Mononuclear cell (primary cell): ENCODE measurements around the gene NOL3. TPM values are rescaled to one million over a fixed set of nuclear protein-coding genes. Genes with fewer than 3 reads are reported as not detected.

Experiments used
- H3K27me3 ChIP-seq: 2 replicates; pipeline ENCODE4 v1.6.0; 2011; ENCODE audit warnings: low read length, control low read depth; ENCODE audit not compliant: insufficient read depth
- H3K4me1 ChIP-seq: 2 replicates; pipeline ENCODE4 v1.5.1; 2011; ENCODE audit warnings: mild to moderate bottlenecking, low read length, control low read depth; ENCODE audit not compliant: insufficient read depth
- H3K4me3 ChIP-seq: 2 replicates; pipeline ENCODE4 v1.5.1; 2011; ENCODE audit warnings: mild to moderate bottlenecking, low read length, moderate library complexity
- H3K9me3 ChIP-seq: 2 replicates; pipeline ENCODE4 v1.5.1; 2011; ENCODE audit warnings: low read depth, mild to moderate bottlenecking, control low read depth, low read length
- total RNA-seq: library from RNA; depleted of rRNA; stranded (reverse); fragments of >200 nt; gene quantifications from one replicate; pipeline ENCODE4 v1.2.3, GENCODE V29; 2012

Gene NOL3
- total RNA-seq, 1 donor: 0.73 TPM

DNA sequence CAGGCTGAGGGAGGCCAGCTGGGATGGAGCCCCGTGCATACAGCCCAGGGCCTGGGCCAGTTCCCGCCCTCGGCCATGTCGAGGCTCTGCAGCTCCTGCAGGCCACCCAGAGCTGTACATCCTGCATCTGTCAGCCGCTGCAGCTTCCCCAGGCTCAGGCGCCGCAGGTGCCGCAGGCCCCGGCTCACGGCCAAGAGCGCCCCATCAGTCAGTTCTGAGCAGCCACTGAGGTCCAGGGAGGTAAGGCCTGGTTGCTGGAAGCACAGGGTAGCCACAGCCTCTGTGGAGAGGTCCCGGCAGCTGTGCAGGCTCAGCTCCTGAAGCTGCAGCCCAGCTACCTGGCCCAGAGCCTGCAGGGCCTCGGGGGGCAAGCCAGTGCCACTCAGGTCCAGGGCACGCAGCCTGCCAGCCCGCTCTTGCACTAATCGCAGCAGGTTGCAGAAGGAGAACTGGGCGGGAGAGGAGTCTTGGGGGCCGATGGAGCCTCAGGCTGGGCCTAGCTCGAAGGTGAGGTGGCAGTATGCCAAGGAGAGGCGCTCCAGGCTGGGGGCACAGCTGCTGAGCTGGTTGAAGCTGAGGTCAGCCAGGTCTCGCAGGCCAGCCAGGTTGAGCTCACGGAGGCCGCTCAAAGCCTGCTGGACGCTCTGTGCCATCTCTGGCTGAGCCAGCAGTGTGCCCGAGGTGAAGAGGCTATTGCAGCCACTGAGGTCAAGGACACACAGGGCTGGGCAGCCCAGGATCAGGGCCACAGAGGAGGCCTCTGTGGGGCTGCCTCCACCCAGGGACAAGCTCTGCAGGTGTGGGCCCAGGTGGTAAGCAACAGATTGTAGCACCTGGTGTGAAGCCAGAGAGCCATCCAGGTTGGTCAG, 40.0 kb downstream of the NOL3 start:
- Histone ChIP-seq H3K9me3 (no peaks in the 10 kb centered on the region), H3K4me1 (no peaks in the 10 kb centered on the region), H3K4me3 (no peak overlapping the region), H3K27me3 (no peaks in the 10 kb centered on the region)

DNA sequence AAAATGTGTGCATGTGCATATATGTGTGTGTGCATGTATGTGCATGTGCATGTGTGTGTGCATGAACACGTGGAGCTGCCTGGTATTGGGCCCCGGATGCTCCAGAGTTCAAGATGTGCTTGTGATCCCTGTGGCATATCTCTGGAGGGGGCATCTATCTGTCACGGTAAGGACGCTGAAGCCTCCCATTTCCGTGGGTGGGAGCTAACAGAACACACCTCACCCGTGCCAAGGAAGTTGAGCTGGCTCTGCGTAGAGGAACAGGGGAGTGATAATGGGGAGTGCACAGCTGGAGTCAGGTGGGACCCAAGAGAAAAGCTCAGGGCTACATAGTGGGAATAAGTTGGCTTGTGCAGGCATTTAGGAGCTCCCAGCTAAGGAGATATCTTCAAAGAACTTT, 41.3 kb downstream of the NOL3 start:
- Histone ChIP-seq H3K9me3 (no peaks in the 10 kb centered on the region), H3K27me3 (no peaks in the 10 kb centered on the region), H3K4me3 (no peak overlapping the region), H3K4me1 (peaks cover 4% of the 10 kb centered on the region)

DNA sequence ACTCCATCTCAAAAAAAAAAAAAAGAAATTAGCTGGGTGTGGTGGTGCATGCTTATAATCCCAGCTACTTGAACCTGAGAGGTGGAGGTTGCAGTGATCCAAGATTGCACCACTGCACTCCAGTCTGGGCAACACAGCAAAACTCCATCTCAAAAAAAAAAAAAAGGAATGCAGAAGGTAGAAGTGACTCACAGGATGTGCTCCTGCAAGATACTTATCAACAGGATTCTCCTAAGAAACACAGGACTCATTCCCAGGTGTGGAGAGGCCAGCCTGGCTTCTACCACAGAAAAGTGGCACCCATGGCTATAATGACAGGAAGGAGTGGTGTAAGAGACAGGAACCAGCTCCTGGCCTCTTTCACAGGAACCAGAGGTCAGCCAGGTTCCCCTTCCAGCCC, 42.4 kb downstream of the NOL3 start:
- no peaks in the 10 kb centered on the region for H3K27me3 ChIP-seq
- H3K4me1 ChIP-seq: peaks cover 15% of the 10 kb centered on the region
- no peak overlapping the region for H3K4me3 ChIP-seq
- no peaks in the 10 kb centered on the region for H3K9me3 ChIP-seq

DNA sequence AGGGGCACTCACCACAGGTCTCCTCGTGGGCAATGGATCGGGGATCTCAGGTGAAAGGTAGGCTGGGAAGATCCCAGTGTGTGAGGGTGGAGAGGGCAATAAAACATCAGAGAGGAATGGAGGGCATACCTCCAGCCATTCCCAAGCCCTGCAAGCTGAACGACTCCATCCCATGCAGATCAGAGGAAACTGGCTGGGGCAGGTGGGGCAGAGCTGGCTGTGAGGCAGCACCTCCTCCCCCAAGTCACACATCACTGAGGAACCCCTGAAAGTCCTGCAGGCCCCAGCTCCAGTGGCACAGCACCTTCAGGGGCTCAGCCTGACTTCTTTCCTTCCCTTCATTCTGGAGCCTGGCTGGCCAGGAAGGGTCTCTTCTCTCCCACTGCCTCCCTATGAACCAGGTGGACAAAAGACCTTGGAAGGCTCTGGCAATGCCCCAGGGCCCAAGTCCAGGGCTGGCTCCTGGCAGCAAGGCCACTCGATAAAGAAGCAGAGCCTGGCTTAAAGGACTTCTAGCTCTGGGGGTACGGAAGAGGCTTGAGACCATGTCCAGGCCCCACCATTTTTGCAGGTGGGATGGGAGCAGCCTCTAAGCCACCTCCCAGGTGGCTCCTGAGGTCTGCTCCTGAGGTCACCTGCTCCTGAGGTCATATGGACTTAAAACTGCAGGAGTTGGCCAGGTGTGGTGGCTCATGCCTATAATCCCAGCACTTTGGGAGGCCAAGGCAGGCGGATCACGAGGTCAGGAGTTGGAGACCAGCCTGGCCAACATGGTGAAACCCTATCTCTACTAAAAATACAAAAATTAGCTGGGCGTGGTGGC, 43.1 kb downstream of the NOL3 start:
- Histone ChIP-seq H3K4me1 (peaks cover 18% of the 10 kb centered on the region), H3K27me3 (no peaks in the 10 kb centered on the region), H3K4me3 (no peak overlapping the region), H3K9me3 (no peaks in the 10 kb centered on the region)

DNA sequence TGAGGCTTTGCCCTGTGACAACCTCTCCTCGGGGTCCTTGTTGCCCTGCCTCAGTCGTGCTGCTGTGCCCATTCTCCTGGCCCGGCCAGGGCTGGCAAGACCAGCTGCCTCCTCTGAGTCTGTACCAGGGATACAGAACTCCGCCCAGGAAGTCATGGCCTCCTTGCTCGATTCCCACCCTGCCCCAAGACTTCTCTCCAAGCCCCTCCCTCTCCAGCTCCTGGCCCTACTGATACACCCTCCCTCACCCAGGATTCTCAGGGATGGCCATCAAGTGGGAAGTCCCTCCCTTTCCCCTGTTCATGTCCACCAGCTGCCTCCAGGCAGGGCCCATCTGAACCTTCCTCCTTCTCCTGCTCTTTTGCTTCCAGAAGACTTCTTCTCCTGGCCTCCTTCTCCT, 45.4 kb downstream of the NOL3 start:
- Histone ChIP-seq H3K4me1 (peaks cover 18% of the 10 kb centered on the region), H3K9me3 (no peaks in the 10 kb centered on the region), H3K4me3 (no peak overlapping the region), H3K27me3 (no peaks in the 10 kb centered on the region)

DNA sequence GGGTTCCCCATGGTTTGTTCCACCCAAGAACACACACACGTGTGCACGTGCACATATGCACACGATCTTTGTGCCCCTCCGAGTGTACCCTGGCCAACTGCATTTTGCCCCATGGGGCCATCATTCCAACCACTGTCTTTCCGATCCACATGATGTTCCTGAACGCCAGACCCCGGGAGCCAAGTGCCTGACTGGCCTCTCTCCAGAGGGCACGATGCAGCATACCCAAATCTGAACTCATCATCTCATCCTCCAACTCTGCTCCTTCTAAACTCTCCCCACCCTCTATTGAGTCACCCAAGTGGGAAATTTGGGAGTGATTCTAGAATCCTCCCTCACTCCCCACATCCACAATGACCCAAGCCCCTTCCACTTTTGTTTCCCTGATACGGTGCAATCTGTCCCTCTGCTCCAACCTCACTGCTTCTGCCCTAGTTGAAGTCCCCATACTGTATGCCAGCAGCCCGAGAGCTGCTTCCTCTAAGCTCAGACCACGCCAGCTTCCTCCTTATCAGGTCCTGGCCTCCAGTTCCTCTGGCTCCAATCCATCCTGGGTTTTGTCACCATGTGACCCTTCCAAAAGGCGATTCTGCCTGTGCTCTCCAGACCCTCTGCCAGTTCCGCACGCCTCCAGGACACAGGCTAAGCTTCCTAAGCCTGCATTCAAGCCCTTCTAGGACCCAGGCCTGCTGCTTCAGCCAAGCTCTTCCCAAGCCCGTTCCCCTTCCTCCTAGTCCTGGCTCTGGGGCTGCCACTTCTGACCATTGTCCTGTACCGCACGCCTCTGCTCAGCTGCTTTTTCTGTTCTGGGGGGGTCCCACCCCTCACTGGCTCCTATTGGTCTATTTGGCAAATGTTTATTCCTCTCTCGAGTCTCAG, 46.5 kb downstream of the NOL3 start:
- peaks cover 18% of the 10 kb centered on the region for H3K4me1 ChIP-seq
- H3K9me3 ChIP-seq: no peaks in the 10 kb centered on the region
- no peak overlapping the region for H3K4me3 ChIP-seq
- H3K27me3 ChIP-seq: no peaks in the 10 kb centered on the region

DNA sequence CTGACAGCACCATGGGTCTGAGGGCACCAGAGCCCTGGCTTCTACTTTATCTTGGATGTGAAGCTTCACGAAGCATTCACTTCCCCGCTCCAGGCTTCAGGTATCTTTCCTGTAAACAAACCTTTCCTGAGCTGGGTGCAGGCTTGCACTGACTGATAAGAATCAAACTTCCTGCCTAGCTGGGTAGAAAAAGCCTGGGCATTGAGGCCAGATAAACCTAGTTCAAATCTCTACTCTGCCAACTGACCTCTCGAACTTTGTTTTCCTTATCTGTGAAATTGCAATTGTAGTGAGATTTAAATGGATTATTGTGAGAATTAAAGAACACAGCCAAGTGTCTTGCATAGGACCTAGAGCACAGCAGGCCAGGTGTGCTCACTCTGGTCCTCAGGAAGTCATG, 53.7 kb downstream of the NOL3 start:
- H3K4me3 ChIP-seq: no peak overlapping the region

More for the DNA sequence above, 53.7 kb downstream of the NOL3 start:
- Histone ChIP-seq H3K4me1 (peaks cover 27% of the 10 kb centered on the region), H3K9me3 (no peaks in the 10 kb centered on the region), H3K27me3 (no peaks in the 10 kb centered on the region)

Other genes starting within 250 kb of the NOL3 start
- gene RRAD, start 245.0 kb upstream of the NOL3 start, total RNA-seq: 1.3 TPM
- gene CIAO2B, start 236.1 kb upstream of the NOL3 start, total RNA-seq: 21.2 TPM
- gene CES2, start 235.0 kb upstream of the NOL3 start, total RNA-seq: 23.8 TPM
- gene CES3, start 209.3 kb upstream of the NOL3 start, total RNA-seq: 0.63 TPM
- gene CES4A, start 181.9 kb upstream of the NOL3 start, total RNA-seq: 5.6 TPM
- gene CBFB, start 141.4 kb upstream of the NOL3 start, total RNA-seq: 80.5 TPM
- 32.5 TPM for gene PHAF1, start 60.6 kb upstream of the NOL3 start, total RNA-seq
- 2.0 TPM for gene B3GNT9, start 19.5 kb upstream of the NOL3 start, total RNA-seq
- 18.4 TPM for gene TRADD, start 10.6 kb upstream of the NOL3 start, total RNA-seq
- 8.5 TPM for gene FBXL8, start 10.6 kb upstream of the NOL3 start, total RNA-seq
- gene HSF4, start 5.8 kb upstream of the NOL3 start, total RNA-seq: 2.7 TPM
- gene MATCAP1, start 13.4 kb downstream of the NOL3 start, total RNA-seq: 3.5 TPM
- gene EXOC3L1, start 19.6 kb downstream of the NOL3 start, total RNA-seq: 0.42 TPM
- gene E2F4, start 21.6 kb downstream of the NOL3 start, total RNA-seq: 53.3 TPM
- 0.31 TPM for gene ELMO3, start 28.6 kb downstream of the NOL3 start, total RNA-seq
- gene TMEM208, start 56.6 kb downstream of the NOL3 start, total RNA-seq: 17.3 TPM
- 16.5 TPM for gene FHOD1, start 76.9 kb downstream of the NOL3 start, total RNA-seq
- gene SLC9A5, start 78.4 kb downstream of the NOL3 start, total RNA-seq: 0.63 TPM
- gene PLEKHG4, start 109.0 kb downstream of the NOL3 start, total RNA-seq: 4.0 TPM
- under 0.01 TPM for gene KCTD19, start 156.2 kb downstream of the NOL3 start, total RNA-seq
- gene LRRC36, start 156.3 kb downstream of the NOL3 start, total RNA-seq: 0.31 TPM
- 5.6 TPM for gene TPPP3, start 223.0 kb downstream of the NOL3 start, total RNA-seq
- 0.63 TPM for gene ZDHHC1, start 245.9 kb downstream of the NOL3 start, total RNA-seq